Vagina (tissue), 2 donors: ENCODE results near the gene GRSF1. TPM values are rescaled to one million over a fixed set of nuclear protein-coding genes. Genes with fewer than 3 reads are reported as not detected.

Experiments
- DNase-seq, 2 donors: peaks; one replicate each; pipeline ENCODE4 v3.0.0-alpha.2; 2017; ENCODE audit errors: extremely low spot score in 2 of 2
- H3K27ac ChIP-seq: fragments of 200-600 bp; sonication (generic); one replicate; pipeline ENCODE4 v1.5.1; 2019
- H3K27me3 ChIP-seq: fragments of 200-600 bp; sonication (generic); one replicate; pipeline ENCODE4 v1.5.1; 2019
- H3K36me3 ChIP-seq, 2 donors: fragments of 200-600 bp; sonication (generic); one replicate each; pipeline ENCODE4 v1.5.1; 2017 to 2019
- H3K4me1 ChIP-seq: fragments of 200-600 bp; sonication (generic); one replicate; pipeline ENCODE4 v1.5.1; 2019
- H3K4me3 ChIP-seq, 2 donors: fragments of 200-600 bp; sonication (generic); 1 replicate in 1 of 2; 2 replicates in 1 of 2; pipeline ENCODE4 v1.5.1; 2016 to 2019
- H3K9me3 ChIP-seq: fragments of 200-600 bp; sonication (generic); one replicate; pipeline ENCODE4 v1.5.1; 2019
- POLR2A ChIP-seq, 2 donors: fragments of 450-650 bp; IDR thresholded peaks; one replicate each; pipeline ENCODE4 v1.6.1; 2017; ENCODE audit warnings: antibody characterized with exemption in 2 of 2, mild to moderate bottlenecking in 2 of 2, moderate library complexity in 2 of 2
- POLR2AphosphoS5 ChIP-seq, 2 donors: sonication (generic); formaldehyde crosslinking; IDR thresholded peaks; one replicate each; pipeline ENCODE4 v1.9.0; 2017; ENCODE audit warnings: antibody characterized with exemption in 2 of 2, mild to moderate bottlenecking in 2 of 2, low read depth in 1 of 2; ENCODE audit not compliant: insufficient read depth in 1 of 2
- intact Hi-C: fragments of 100-400 bp; cut with DNase I; formaldehyde crosslinking; loops from one replicate; pipeline ENCODE4 v1.15.1; 2023
- total RNA-seq: library from RNA; depleted of rRNA; stranded (reverse); fragments of >200 nt; gene quantifications from one replicate; pipeline ENCODE4 v1.2.3, GENCODE V29; 2016
- TF ChIP-seq, protein P1 (sequence below), 3 experiments: fragments of 450-650 bp in 2 of 3; fragments of 200-600 bp in 1 of 3; sonication (generic) in 1 of 3; IDR thresholded peaks; one replicate each; pipeline ENCODE4 v1.5.1; 2017 to 2019; ENCODE audit warnings: antibody characterized with exemption in 3 of 3, mild to moderate bottlenecking in 2 of 3, moderate library complexity in 2 of 3

GRSF1 gene, protein sequence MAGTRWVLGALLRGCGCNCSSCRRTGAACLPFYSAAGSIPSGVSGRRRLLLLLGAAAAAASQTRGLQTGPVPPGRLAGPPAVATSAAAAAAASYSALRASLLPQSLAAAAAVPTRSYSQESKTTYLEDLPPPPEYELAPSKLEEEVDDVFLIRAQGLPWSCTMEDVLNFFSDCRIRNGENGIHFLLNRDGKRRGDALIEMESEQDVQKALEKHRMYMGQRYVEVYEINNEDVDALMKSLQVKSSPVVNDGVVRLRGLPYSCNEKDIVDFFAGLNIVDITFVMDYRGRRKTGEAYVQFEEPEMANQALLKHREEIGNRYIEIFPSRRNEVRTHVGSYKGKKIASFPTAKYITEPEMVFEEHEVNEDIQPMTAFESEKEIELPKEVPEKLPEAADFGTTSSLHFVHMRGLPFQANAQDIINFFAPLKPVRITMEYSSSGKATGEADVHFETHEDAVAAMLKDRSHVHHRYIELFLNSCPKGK
- 35.1 TPM for total RNA-seq

DNA sequence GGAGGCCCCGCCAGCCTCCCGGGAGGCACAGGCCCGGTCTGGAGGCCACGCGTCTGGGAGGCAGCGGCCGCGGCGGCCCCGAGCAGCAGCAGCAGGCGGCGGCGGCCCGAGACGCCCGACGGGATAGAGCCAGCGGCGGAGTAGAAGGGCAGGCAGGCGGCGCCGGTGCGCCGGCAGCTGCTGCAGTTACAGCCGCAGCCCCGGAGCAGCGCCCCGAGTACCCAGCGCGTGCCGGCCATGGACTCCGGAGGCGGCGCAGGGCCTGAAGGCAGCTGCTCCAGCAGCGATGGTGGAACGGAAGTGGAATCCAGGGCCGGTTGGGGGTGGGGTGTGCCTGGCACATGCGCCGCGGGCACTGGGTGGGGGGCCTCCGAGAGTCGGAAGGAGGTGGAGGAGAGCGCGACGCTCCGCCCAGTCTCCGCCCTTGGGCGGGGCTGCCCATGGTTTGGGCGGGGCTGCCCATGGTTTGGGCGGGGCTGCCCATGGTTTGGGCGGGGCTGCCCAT is at the start of gene GRSF1:
Gene GRSF1, minus strand, starts transcription at position 302 of the 505 bp plus-strand sequence. Its CDS starts 63 bp downstream, at position 239.
- Histone ChIP-seq H3K9me3 (no peaks in the 10 kb centered on the region), H3K4me3 (peak within 1 kb of the TSS; percentile 60 to 98), H3K4me1 (peaks cover 32% of the 10 kb centered on the region), H3K27ac (peak within 1 kb of the TSS; percentile 87), H3K36me3 (peaks cover 0 to 12% of the 10 kb centered on the region in 2 donors), H3K27me3 (no peaks in the 10 kb centered on the region)
- no peak for DNase-seq
- intact Hi-C loops, result loop anchor here (10.0 kb wide), 2 partner anchors 65 to 155 kb away; partner anchors contain the start of genes DCK and MOB1B
- peak in 1 of 2 donors; percentile 65 for TF ChIP-seq POLR2AphosphoS5 (IDR thresholded peaks at IDR 0.05; ENCODE audit: insufficient read depth in 1 of 2, low read depth in 1 of 2)
- peak in 1 of 2 donors; percentile 31 for TF ChIP-seq POLR2A (IDR thresholded peaks at IDR 0.05)
- TF ChIP-seq, protein P1, sequence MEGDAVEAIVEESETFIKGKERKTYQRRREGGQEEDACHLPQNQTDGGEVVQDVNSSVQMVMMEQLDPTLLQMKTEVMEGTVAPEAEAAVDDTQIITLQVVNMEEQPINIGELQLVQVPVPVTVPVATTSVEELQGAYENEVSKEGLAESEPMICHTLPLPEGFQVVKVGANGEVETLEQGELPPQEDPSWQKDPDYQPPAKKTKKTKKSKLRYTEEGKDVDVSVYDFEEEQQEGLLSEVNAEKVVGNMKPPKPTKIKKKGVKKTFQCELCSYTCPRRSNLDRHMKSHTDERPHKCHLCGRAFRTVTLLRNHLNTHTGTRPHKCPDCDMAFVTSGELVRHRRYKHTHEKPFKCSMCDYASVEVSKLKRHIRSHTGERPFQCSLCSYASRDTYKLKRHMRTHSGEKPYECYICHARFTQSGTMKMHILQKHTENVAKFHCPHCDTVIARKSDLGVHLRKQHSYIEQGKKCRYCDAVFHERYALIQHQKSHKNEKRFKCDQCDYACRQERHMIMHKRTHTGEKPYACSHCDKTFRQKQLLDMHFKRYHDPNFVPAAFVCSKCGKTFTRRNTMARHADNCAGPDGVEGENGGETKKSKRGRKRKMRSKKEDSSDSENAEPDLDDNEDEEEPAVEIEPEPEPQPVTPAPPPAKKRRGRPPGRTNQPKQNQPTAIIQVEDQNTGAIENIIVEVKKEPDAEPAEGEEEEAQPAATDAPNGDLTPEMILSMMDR (IDR thresholded peaks at IDR 0.05), result no peak

DNA sequence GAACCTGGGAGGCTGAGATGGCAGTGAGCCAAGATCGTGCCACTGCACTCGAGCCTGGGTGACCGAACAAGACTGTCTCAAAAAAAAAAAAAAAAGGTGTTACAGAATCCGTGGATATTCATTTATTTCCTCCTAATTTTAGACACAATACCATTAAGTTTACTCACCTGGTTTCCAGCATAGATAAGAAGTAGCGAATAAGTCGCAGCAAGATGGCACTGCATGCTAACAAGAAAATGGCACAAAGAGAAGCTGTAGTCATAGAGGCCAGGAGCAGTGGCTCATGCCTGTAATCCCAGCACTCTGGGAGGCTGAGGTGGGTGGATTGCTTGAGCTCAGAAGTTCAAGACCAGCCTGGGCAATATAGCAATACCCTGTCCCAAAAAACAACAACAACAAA is 45.5 kb upstream of the GRSF1 start:
- intact Hi-C loops, result no loop called here
- H3K4me1 ChIP-seq, result no peaks in the 10 kb centered on the region
- no peaks in the 10 kb centered on the region for H3K36me3 ChIP-seq
- no peaks in the 10 kb centered on the region for H3K9me3 ChIP-seq
- no peaks in the 10 kb centered on the region for H3K27me3 ChIP-seq
- TF ChIP-seq, protein P1 (IDR thresholded peaks at IDR 0.05), result no peak
- TF ChIP-seq POLR2A (IDR thresholded peaks at IDR 0.05), result no peak
- no peak for DNase-seq
- H3K27ac ChIP-seq, result no peak overlapping the region
- H3K4me3 ChIP-seq, result no peak overlapping the region

DNA sequence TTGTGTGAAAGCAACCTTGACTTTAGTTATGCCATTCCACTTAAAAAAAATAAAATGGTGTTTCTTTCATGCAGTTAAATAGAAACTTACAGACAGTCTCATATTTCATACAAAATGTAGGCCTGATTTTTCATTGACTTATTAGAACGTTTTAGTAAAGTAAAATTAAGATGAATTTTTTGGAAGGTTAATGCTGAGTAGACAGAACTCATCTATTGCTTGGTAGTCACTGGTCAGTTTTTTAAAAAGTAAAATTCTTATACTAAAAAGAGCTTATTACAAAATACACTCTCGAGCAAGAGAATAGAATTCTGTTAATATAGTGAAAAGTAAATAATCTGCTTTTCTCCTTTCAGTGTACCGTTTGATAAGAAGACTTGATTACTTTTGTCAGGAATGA is 41.0 kb upstream of the GRSF1 start:
- no peak for DNase-seq
- no peaks in the 10 kb centered on the region for H3K9me3 ChIP-seq
- no peaks in the 10 kb centered on the region for H3K4me1 ChIP-seq
- H3K4me3 ChIP-seq, result no peak overlapping the region
- H3K27ac ChIP-seq, result no peak overlapping the region
- no peaks in the 10 kb centered on the region for H3K27me3 ChIP-seq
- intact Hi-C loops, result no loop called here
- H3K36me3 ChIP-seq, result no peaks in the 10 kb centered on the region
- TF ChIP-seq, protein P1 (IDR thresholded peaks at IDR 0.05), result no peak
- no peak for TF ChIP-seq POLR2A (IDR thresholded peaks at IDR 0.05)
- no peak for TF ChIP-seq POLR2AphosphoS5 (IDR thresholded peaks at IDR 0.05; ENCODE audit: insufficient read depth in 1 of 2, low read depth in 1 of 2)

DNA sequence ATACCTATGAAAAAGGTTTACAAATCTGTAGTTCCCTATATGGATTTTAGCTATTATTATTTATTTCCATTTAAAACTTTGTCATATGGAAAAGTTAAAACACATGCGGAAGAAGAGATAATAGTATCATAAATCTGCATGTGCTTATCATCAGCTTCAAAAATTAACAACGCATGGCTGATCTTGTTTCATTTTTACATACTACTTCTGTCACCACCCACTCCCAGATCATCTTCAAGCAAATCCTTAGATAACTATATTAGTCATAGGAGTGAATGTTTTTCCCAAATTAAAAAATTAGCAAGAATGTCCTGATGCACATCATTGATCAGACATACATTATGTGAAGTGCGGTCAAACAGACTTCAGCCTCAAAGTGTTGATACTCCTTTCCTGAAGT is 37.9 kb upstream of the GRSF1 start:
- Histone ChIP-seq H3K9me3 (no peaks in the 10 kb centered on the region), H3K27me3 (no peaks in the 10 kb centered on the region), H3K27ac (no peak overlapping the region), H3K4me1 (no peaks in the 10 kb centered on the region), H3K4me3 (no peak overlapping the region), H3K36me3 (no peaks in the 10 kb centered on the region)
- TF ChIP-seq, protein P1 (IDR thresholded peaks at IDR 0.05), result no peak
- TF ChIP-seq POLR2A (IDR thresholded peaks at IDR 0.05) (no peak), POLR2AphosphoS5 (IDR thresholded peaks at IDR 0.05; ENCODE audit: insufficient read depth in 1 of 2, low read depth in 1 of 2) (no peak)
- DNase-seq, result no peak
- intact Hi-C loops, result no loop called here
